OCI-LY7 (cell line): ENCODE results near the gene RPS6KA2. TPM values are rescaled to one million over a fixed set of nuclear protein-coding genes. Genes with fewer than 3 reads are reported as not detected.

ENCODE experiments used
- BruUV-seq: library from RNA; stranded (reverse); fragments of 400-500 nt; replicated peaks from 2 replicates; lab custom pipeline; 2021; lab: Mats Ljungman, UMichigan
- CTCF ChIA-PET: fragments of 300-600 bp; sonication (Branson Sonifier 250); formaldehyde crosslinking; loops from one replicate; lab custom pipeline; 2022; ENCODE audit warnings: antibody characterized with exemption; ENCODE audit not compliant: unreplicated experiment; lab: Charles Lee
- POLR2A ChIA-PET: fragments of 300-600 bp; sonication (Branson Sonifier 250); formaldehyde crosslinking; loops from one replicate; lab custom pipeline; 2022; ENCODE audit warnings: antibody characterized with exemption; lab: Charles Lee
- DNase-seq: peaks from one replicate; pipeline ENCODE4 v3.0.0-alpha.2; 2015; ENCODE audit warnings: low spot score
- H2AFZ ChIP-seq: fragments of 200-600 bp; sonication (generic), shearing (Covaris generic); 2 replicates; pipeline ENCODE4 v1.6.1; 2014; ENCODE audit warnings: mild to moderate bottlenecking, antibody characterized with exemption, low read length, moderate library complexity
- H3K27ac ChIP-seq: fragments of 200-600 bp; sonication (generic); 2 replicates; pipeline ENCODE4 v1.5.1; 2014; ENCODE audit warnings: mixed run types, low read depth, mild to moderate bottlenecking, moderate library complexity, low read length, inconsistent platforms; ENCODE audit not compliant: poor library complexity, severe bottlenecking
- H3K36me3 ChIP-seq: fragments of 200-600 bp; sonication (generic); 2 replicates; pipeline ENCODE4 v1.6.1; 2014; ENCODE audit warnings: mild to moderate bottlenecking, antibody characterized with exemption, low read length, moderate library complexity, mixed read lengths; ENCODE audit not compliant: insufficient read depth
- H3K4me1 ChIP-seq: fragments of 200-600 bp; sonication (generic); 2 replicates; pipeline ENCODE4 v1.5.1; 2014; ENCODE audit warnings: mild to moderate bottlenecking, low read length; ENCODE audit not compliant: insufficient read depth, poor library complexity, severe bottlenecking
- H3K4me2 ChIP-seq: fragments of 200-600 bp; sonication (generic); 2 replicates; pipeline ENCODE4 v1.6.1; 2014; ENCODE audit warnings: mild to moderate bottlenecking, low read length
- H3K4me3 ChIP-seq: fragments of 200-600 bp; sonication (generic); 2 replicates; pipeline ENCODE4 v1.5.1; 2014; ENCODE audit warnings: mild to moderate bottlenecking, low read depth, low read length; ENCODE audit not compliant: poor library complexity, severe bottlenecking
- H3K79me2 ChIP-seq: fragments of 200-600 bp; sonication (generic); 2 replicates; pipeline ENCODE4 v1.6.1; 2016; ENCODE audit warnings: low read depth, mild to moderate bottlenecking, low read length, moderate library complexity, mixed read lengths; ENCODE audit not compliant: insufficient read depth
- H3K9me2 ChIP-seq: fragments of 200-600 bp; sonication (generic); 2 replicates; pipeline ENCODE4 v1.6.1; 2016; ENCODE audit warnings: mild to moderate bottlenecking, low read length, mixed read lengths; ENCODE audit not compliant: insufficient read depth
- H3K9me3 ChIP-seq: fragments of 200-600 bp; sonication (generic); 2 replicates; pipeline ENCODE4 v1.6.1; 2014; ENCODE audit warnings: mild to moderate bottlenecking, mixed run types, low read length, mixed read lengths
- H4K20me1 ChIP-seq: fragments of 200-600 bp; sonication (generic); 2 replicates; pipeline ENCODE4 v1.6.1; 2014; ENCODE audit warnings: mild to moderate bottlenecking, antibody characterized with exemption, low read length, moderate library complexity, mixed read lengths; ENCODE audit not compliant: insufficient read depth
- CTCF ChIP-seq: fragments of 200-600 bp; sonication (generic); conservative IDR thresholded peaks from 2 replicates; pipeline ENCODE4 v1.5.1; 2014; ENCODE audit warnings: mild to moderate bottlenecking, antibody characterized with exemption, low read length, moderate library complexity, mixed read lengths
- EZH2phosphoT487 ChIP-seq: fragments of 200-600 bp; sonication (generic); IDR thresholded peaks from 2 replicates; pipeline ENCODE4 v1.6.1; 2018; ENCODE audit warnings: low read depth, borderline replicate concordance, mild to moderate bottlenecking, mixed run types, antibody characterized with exemption, low read length, moderate library complexity, mixed read lengths
- intact Hi-C: fragments of 100-400 bp; cut with micrococcal nuclease; formaldehyde crosslinking; loops from one replicate; pipeline ENCODE4 v1.10.0; 2022; ENCODE audit not compliant: unreplicated experiment
- total RNA-seq, 2 experiments: library from RNA; depleted of rRNA in 1 of 2; stranded (reverse); fragments of >200 nt in 1 of 2; shearing (Covaris generic) in 1 of 2; gene quantifications; 2 replicates each; pipeline ENCODE4 v1.2.3, GENCODE V29; 2014 to 2022

RPS6KA2 gene
- total RNA-seq, 2 experiments from 2014 or later = 0.69 to 1.9 TPM

GRCh38 chr6:166377721-166378120, 249.3 kb downstream of the RPS6KA2 start:
- no peak for DNase-seq
- Histone ChIP-seq H3K4me1 (peaks cover 3% of the 10 kb centered on the region), H3K9me2 (no peaks in the 10 kb centered on the region), H3K36me3 (no peaks in the 10 kb centered on the region), H2AFZ (no peak overlapping the region), H3K27ac (no peak overlapping the region), H3K4me2 (no peak overlapping the region), H4K20me1 (no peaks in the 10 kb centered on the region), H3K9me3 (no peaks in the 10 kb centered on the region), H3K4me3 (no peak overlapping the region), H3K79me2 (peaks cover 9% of the 10 kb centered on the region; the same call in 1 of the 2 replicates)
- TF ChIP-seq CTCF (no peak), EZH2phosphoT487 (no peak)
- BruUV-seq = no TSS peak
- ChIA-PET CTCF (no interaction called here), POLR2A (interaction anchor here (0.6 to 2.1 kb wide), 5 partner anchors 11 to 216 kb away, joined by 3 to 9 read pairs (median 3); no protein-coding TSS in a partner anchor)
- intact Hi-C loops = no loop called here

- intact Hi-C loops = no loop called here
- no peaks in the 10 kb centered on the region for H3K9me2 ChIP-seq
- no peak for DNase-seq
- H3K79me2 ChIP-seq = no peaks in the 10 kb centered on the region
- no peaks in the 10 kb centered on the region for H4K20me1 ChIP-seq
- no peaks in the 10 kb centered on the region for H3K9me3 ChIP-seq
- no peak for TF ChIP-seq EZH2phosphoT487
- TF ChIP-seq CTCF = no peak
- no peak overlapping the region for H3K4me3 ChIP-seq
- no peaks in the 10 kb centered on the region for H3K36me3 ChIP-seq
- H3K4me2 ChIP-seq = no peak overlapping the region
- ChIA-PET POLR2A (interaction anchor here (0.7 kb wide), 2 partner anchors 11 to 569 kb away, joined by 3 read pairs; no protein-coding TSS in a partner anchor), CTCF (no interaction called here)
- H2AFZ ChIP-seq = no peak overlapping the region
- BruUV-seq = no TSS peak
- no peak overlapping the region for H3K27ac ChIP-seq
- H3K4me1 ChIP-seq = peaks cover 2% of the 10 kb centered on the region
Observed at GRCh38 chr6:166375013-166375412, 252.0 kb downstream of the RPS6KA2 start.

- H3K4me3 ChIP-seq = no peak overlapping the region
- H3K9me3 ChIP-seq = no peaks in the 10 kb centered on the region
- H3K4me2 ChIP-seq = no peak overlapping the region
- no peak for DNase-seq
- H3K9me2 ChIP-seq = no peaks in the 10 kb centered on the region
- no TSS peak for BruUV-seq
- no peaks in the 10 kb centered on the region for H3K79me2 ChIP-seq
- H4K20me1 ChIP-seq = no peaks in the 10 kb centered on the region
- ChIA-PET CTCF (no interaction called here), POLR2A (no interaction called here)
- TF ChIP-seq CTCF = no peak
- TF ChIP-seq EZH2phosphoT487 = no peak
- H2AFZ ChIP-seq = no peak overlapping the region
- intact Hi-C loops = no loop called here
- peaks cover 5% of the 10 kb centered on the region; the same call in 1 of the 2 replicates for H3K36me3 ChIP-seq
- no peak overlapping the region for H3K27ac ChIP-seq
- H3K4me1 ChIP-seq = no peaks in the 10 kb centered on the region
Observed at GRCh38 chr6:166370489-166370888, 256.6 kb downstream of the RPS6KA2 start.
